Fibroblast of mammary gland (primary cell): ENCODE measurements around the gene CLDN3.

Experiments used
- DNase-seq: peaks from one replicate; pipeline ENCODE4 v3.0.0-alpha.2; 2010; ENCODE audit warnings: low read depth
- H3K4me3 ChIP-seq: 2 replicates; pipeline ENCODE4 v1.5.1; 2011; ENCODE audit warnings: low read depth, mild to moderate bottlenecking, low read length, moderate library complexity; ENCODE audit not compliant: control insufficient read depth
- CTCF ChIP-seq: conservative IDR thresholded peaks from 2 replicates; pipeline ENCODE4 v1.5.1; 2011; ENCODE audit warnings: low read depth, low read length, inconsistent platforms; ENCODE audit not compliant: control insufficient read depth, insufficient read depth

CLDN3 gene

GRCh38 chr7:73740212-73740611 is 29.9 kb downstream of the CLDN3 start:
- H3K4me3 ChIP-seq = no peak overlapping the region
- no peak for DNase-seq
- TF ChIP-seq CTCF = no peak

- peak overlapping the region; percentile 77 for H3K4me3 ChIP-seq
- no peak for TF ChIP-seq CTCF
- no peak for DNase-seq
Observed at GRCh38 chr7:73739387-73739767, 30.7 kb downstream of the CLDN3 start.

GRCh38 chr7:73738612-73739386 is 31.3 kb downstream of the CLDN3 start, which contains the start of gene ABHD11:
Gene ABHD11 (minus strand): TSS chr7:73738802. CDS start chr7:73738770, 32 bp downstream.
- no peak for TF ChIP-seq CTCF

GRCh38 chr7:73738220-73738611 is 31.9 kb downstream of the CLDN3 start:
- DNase-seq = peak; percentile 35
- TF ChIP-seq CTCF = no peak
- H3K4me3 ChIP-seq = peak overlapping the region; percentile 77

More at GRCh38 chr7:73738612-73739386, 31.3 kb downstream of the CLDN3 start, which contains the start of gene ABHD11:
- DNase-seq = peak; percentile 91
- H3K4me3 ChIP-seq = peak within 1 kb of the TSS; percentile 77

GRCh38 chr7:73737491-73738219 is 32.4 kb downstream of the CLDN3 start:
- no peak for DNase-seq
- no peak for TF ChIP-seq CTCF
- H3K4me3 ChIP-seq = peak overlapping the region; percentile 77

- no peak for TF ChIP-seq CTCF
- no peak overlapping the region for H3K4me3 ChIP-seq
- no peak for DNase-seq
Observed at GRCh38 chr7:73736885-73737284, 33.2 kb downstream of the CLDN3 start.
